ENCODE results near the gene MRGPRG. TPM values are rescaled to one million over a fixed set of nuclear protein-coding genes. Genes with fewer than 3 reads are reported as not detected.

MRGPRG gene
- total RNA-seq, 1 donor from 2014 or later: not detected

- no peak overlapping the region for H3K27ac Mint-ChIP-seq (ENCODE audit: unreplicated experiment)
- TF ChIP-seq CTCF (IDR thresholded peaks at IDR 0.05; ENCODE audit: partially characterized antibody, unreplicated experiment): no peak
- peaks cover 4% of the 10 kb centered on the region for H3K27me3 Mint-ChIP-seq (ENCODE audit: unreplicated experiment)
- H3K4me3 Mint-ChIP-seq (ENCODE audit: unreplicated experiment): no peak overlapping the region
- no peaks in the 10 kb centered on the region for H3K36me3 Mint-ChIP-seq (ENCODE audit: unreplicated experiment)
- peaks cover 11% of the 10 kb centered on the region for H3K4me1 Mint-ChIP-seq (ENCODE audit: low read depth, unreplicated experiment)
- H3K9me3 Mint-ChIP-seq (ENCODE audit: unreplicated experiment): peaks cover 2% of the 10 kb centered on the region
- DNase-seq: no peak
Observed at GRCh38 chr11:3202759-3203158, 15.9 kb downstream of the MRGPRG start.

GRCh38 chr11:3202305-3202704 is 16.3 kb downstream of the MRGPRG start:
- Mint-ChIP-seq H3K4me3 (ENCODE audit: unreplicated experiment) (no peak overlapping the region), H3K4me1 (ENCODE audit: low read depth, unreplicated experiment) (peaks cover 11% of the 10 kb centered on the region), H3K27me3 (ENCODE audit: unreplicated experiment) (peaks cover 4% of the 10 kb centered on the region), H3K9me3 (ENCODE audit: unreplicated experiment) (peaks cover 2% of the 10 kb centered on the region), H3K36me3 (ENCODE audit: unreplicated experiment) (no peaks in the 10 kb centered on the region), H3K27ac (ENCODE audit: unreplicated experiment) (no peak overlapping the region)
- DNase-seq: no peak
- no peak for TF ChIP-seq CTCF (IDR thresholded peaks at IDR 0.05; ENCODE audit: partially characterized antibody, unreplicated experiment)

GRCh38 chr11:3201677-3202181 is 16.9 kb downstream of the MRGPRG start:
- Mint-ChIP-seq H3K4me3 (ENCODE audit: unreplicated experiment) (no peak overlapping the region), H3K4me1 (ENCODE audit: low read depth, unreplicated experiment) (peaks cover 11% of the 10 kb centered on the region), H3K9me3 (ENCODE audit: unreplicated experiment) (peaks cover 2% of the 10 kb centered on the region), H3K27me3 (ENCODE audit: unreplicated experiment) (peaks cover 4% of the 10 kb centered on the region), H3K36me3 (ENCODE audit: unreplicated experiment) (no peaks in the 10 kb centered on the region), H3K27ac (ENCODE audit: unreplicated experiment) (no peak overlapping the region)
- no peak for DNase-seq
- TF ChIP-seq CTCF (IDR thresholded peaks at IDR 0.05; ENCODE audit: partially characterized antibody, unreplicated experiment): no peak

DNA sequence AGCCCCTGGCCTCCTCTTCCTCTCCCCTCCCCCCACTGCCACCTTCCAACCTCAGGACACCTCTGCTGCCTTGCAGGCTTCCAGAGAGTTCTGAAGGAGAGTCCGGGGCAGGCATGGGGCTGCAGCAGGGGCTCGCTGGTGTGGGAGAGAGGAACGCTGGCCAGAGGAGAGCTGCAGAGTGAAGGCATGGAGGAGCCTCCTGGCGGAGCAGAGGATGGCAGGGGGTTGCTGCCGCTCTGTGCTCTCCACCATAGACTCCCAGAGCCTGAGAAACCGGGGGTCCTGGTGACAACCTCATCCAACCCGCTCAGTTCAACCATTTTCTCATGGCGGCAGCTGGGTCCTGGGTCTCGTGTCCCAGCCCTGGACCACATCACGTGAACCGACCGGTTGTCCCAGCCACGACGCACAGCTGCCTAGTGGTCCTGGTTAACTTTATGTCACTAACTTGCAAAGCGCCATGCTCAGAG is 17.5 kb downstream of the MRGPRG start:
- Mint-ChIP-seq H3K4me1 (ENCODE audit: low read depth, unreplicated experiment) (peaks cover 11% of the 10 kb centered on the region), H3K36me3 (ENCODE audit: unreplicated experiment) (no peaks in the 10 kb centered on the region), H3K4me3 (ENCODE audit: unreplicated experiment) (no peak overlapping the region), H3K27ac (ENCODE audit: unreplicated experiment) (no peak overlapping the region), H3K27me3 (ENCODE audit: unreplicated experiment) (peaks cover 4% of the 10 kb centered on the region), H3K9me3 (ENCODE audit: unreplicated experiment) (peaks cover 2% of the 10 kb centered on the region)
- no peak for DNase-seq
- TF ChIP-seq CTCF (IDR thresholded peaks at IDR 0.05; ENCODE audit: partially characterized antibody, unreplicated experiment): no peak

- Mint-ChIP-seq H3K36me3 (ENCODE audit: unreplicated experiment) (no peaks in the 10 kb centered on the region), H3K27ac (ENCODE audit: unreplicated experiment) (no peak overlapping the region), H3K4me3 (ENCODE audit: unreplicated experiment) (no peak overlapping the region), H3K27me3 (ENCODE audit: unreplicated experiment) (peaks cover 4% of the 10 kb centered on the region), H3K4me1 (ENCODE audit: low read depth, unreplicated experiment) (peaks cover 10% of the 10 kb centered on the region), H3K9me3 (ENCODE audit: unreplicated experiment) (peaks cover 2% of the 10 kb centered on the region)
- no peak for TF ChIP-seq CTCF (IDR thresholded peaks at IDR 0.05; ENCODE audit: partially characterized antibody, unreplicated experiment)
- DNase-seq: no peak
Observed at GRCh38 chr11:3200388-3201111, 18.1 kb downstream of the MRGPRG start.
